SK-N-SH treated with all-trans-retinoic acid at 6 μM for 48 hours (cell line): ENCODE measurements around the gene SP5.

Source experiments
- ATAC-seq: fragments of 200-7000 bp; cut with Tn5 transposase; 3 replicates; pipeline ENCODE4 v1.9.1; 2020; ENCODE audit warnings: mild to moderate bottlenecking, moderate library complexity
- ARNTL ChIP-seq: fragments of 450-650 bp; formaldehyde crosslinking; IDR thresholded peaks from 2 replicates; pipeline ENCODE4 v1.5.0; 2020; ENCODE audit warnings: low read depth, mild to moderate bottlenecking, moderate library complexity, borderline replicate concordance
- BACH2 ChIP-seq: fragments of 250-450 bp; sonication (Bioruptor Pico); IDR thresholded peaks from 2 replicates; pipeline ENCODE4 v1.9.0; 2021; ENCODE audit warnings: mild to moderate bottlenecking, borderline replicate concordance
- CREB5 ChIP-seq: fragments of 250-450 bp; sonication (Bioruptor Pico); IDR thresholded peaks from 2 replicates; pipeline ENCODE4 v1.5.1; 2020; ENCODE audit warnings: low read depth, mild to moderate bottlenecking, moderate library complexity
- CSDC2 ChIP-seq: fragments of 250-450 bp; sonication (Bioruptor Pico); IDR thresholded peaks from 2 replicates; pipeline ENCODE4 v1.5.0; 2020; ENCODE audit warnings: mild to moderate bottlenecking, moderate library complexity
- ESRRG ChIP-seq: fragments of 250-450 bp; sonication (Bioruptor Pico); IDR thresholded peaks from 2 replicates; pipeline ENCODE4 v1.6.1; 2021; ENCODE audit warnings: mild to moderate bottlenecking
- GLIS3 ChIP-seq: fragments of 250-450 bp; sonication (Bioruptor Pico); IDR thresholded peaks from 2 replicates; pipeline ENCODE4 v1.5.0; 2020; ENCODE audit warnings: mild to moderate bottlenecking, moderate library complexity
- ISL1 ChIP-seq: fragments of 250-450 bp; sonication (Bioruptor Pico); IDR thresholded peaks from 2 replicates; pipeline ENCODE4 v2.1.2; 2022; ENCODE audit warnings: mild to moderate bottlenecking, moderate library complexity
- OSR1 ChIP-seq: fragments of 250-450 bp; sonication (Bioruptor Pico); IDR thresholded peaks from 2 replicates; pipeline ENCODE4 v1.8.0; 2022; ENCODE audit warnings: moderate library complexity, mild to moderate bottlenecking, inconsistent platforms
- PPARA ChIP-seq: fragments of 250-450 bp; sonication (Bioruptor Pico); IDR thresholded peaks from 2 replicates; pipeline ENCODE4 v1.5.0; 2020; ENCODE audit warnings: mild to moderate bottlenecking, borderline replicate concordance
- RARB ChIP-seq: fragments of 250-450 bp; sonication (Bioruptor Pico); IDR thresholded peaks from 2 replicates; pipeline ENCODE4 v1.8.0; 2021; ENCODE audit warnings: mild to moderate bottlenecking, moderate library complexity
- SNAI2 ChIP-seq: fragments of 250-450 bp; sonication (Bioruptor Pico); IDR thresholded peaks from 2 replicates; pipeline ENCODE4 v1.5.0; 2020; ENCODE audit warnings: mild to moderate bottlenecking, moderate library complexity
- TCF4 ChIP-seq: fragments of 250-450 bp; sonication (Bioruptor Pico); IDR thresholded peaks from 2 replicates; pipeline ENCODE4 v1.8.0; 2021; ENCODE audit warnings: mild to moderate bottlenecking, moderate library complexity, borderline replicate concordance
- TOX ChIP-seq: fragments of 250-450 bp; sonication (Bioruptor Pico); IDR thresholded peaks from 2 replicates; pipeline ENCODE4 v1.8.0; 2021; ENCODE audit warnings: mild to moderate bottlenecking, moderate library complexity, borderline replicate concordance
- TSHZ2 ChIP-seq: fragments of 250-450 bp; sonication (Bioruptor Pico); IDR thresholded peaks from 2 replicates; pipeline ENCODE4 v1.5.0; 2020; ENCODE audit warnings: mild to moderate bottlenecking, moderate library complexity
- ZC3H10 ChIP-seq: fragments of 250-450 bp; sonication (Bioruptor Pico); IDR thresholded peaks from 2 replicates; pipeline ENCODE4 v1.5.1; 2021; ENCODE audit warnings: mild to moderate bottlenecking, moderate library complexity
- ZFP3 ChIP-seq: fragments of 250-450 bp; sonication (Bioruptor Pico); IDR thresholded peaks from 2 replicates; pipeline ENCODE4 v1.5.0; 2020; ENCODE audit warnings: mild to moderate bottlenecking, moderate library complexity
- ZFP30 ChIP-seq: fragments of 450-650 bp; formaldehyde crosslinking; IDR thresholded peaks from 2 replicates; pipeline ENCODE4 v1.5.0; 2022; ENCODE audit warnings: mild to moderate bottlenecking, moderate library complexity
- ZNF565 ChIP-seq: fragments of 450-650 bp; formaldehyde crosslinking; conservative IDR thresholded peaks from 2 replicates; pipeline ENCODE4 v1.5.0; 2020; ENCODE audit warnings: low read depth, mild to moderate bottlenecking, moderate library complexity
- ZNF70 ChIP-seq: fragments of 450-650 bp; formaldehyde crosslinking; IDR thresholded peaks from 2 replicates; pipeline ENCODE4 v1.5.0; 2020; ENCODE audit warnings: mild to moderate bottlenecking, moderate library complexity
- ZNF8 ChIP-seq: fragments of 450-650 bp; formaldehyde crosslinking; IDR thresholded peaks from 2 replicates; pipeline ENCODE4 v1.5.0; 2020; ENCODE audit warnings: mild to moderate bottlenecking, moderate library complexity
- TF ChIP-seq, protein P1 (sequence below): fragments of 250-450 bp; sonication (Bioruptor Pico); IDR thresholded peaks from 2 replicates; pipeline ENCODE4 v1.8.0; 2021; ENCODE audit warnings: low read depth, mild to moderate bottlenecking, moderate library complexity, borderline replicate concordance
- TF ChIP-seq, protein P2 (sequence below): fragments of 250-450 bp; sonication (Bioruptor Pico); IDR thresholded peaks from 2 replicates; pipeline ENCODE4 v1.8.0; 2020; ENCODE audit warnings: mild to moderate bottlenecking, moderate library complexity, borderline replicate concordance
- TF ChIP-seq, protein P3 (sequence below): fragments of 250-450 bp; sonication (Bioruptor Pico); IDR thresholded peaks from 2 replicates; pipeline ENCODE4 v1.5.1; 2021; ENCODE audit warnings: mild to moderate bottlenecking, moderate library complexity

SP5 gene

GRCh38 chr2:170743530-170744239, 28.5 kb downstream of the SP5 start:
- ATAC-seq: no peak
- TF ChIP-seq, protein P1, sequence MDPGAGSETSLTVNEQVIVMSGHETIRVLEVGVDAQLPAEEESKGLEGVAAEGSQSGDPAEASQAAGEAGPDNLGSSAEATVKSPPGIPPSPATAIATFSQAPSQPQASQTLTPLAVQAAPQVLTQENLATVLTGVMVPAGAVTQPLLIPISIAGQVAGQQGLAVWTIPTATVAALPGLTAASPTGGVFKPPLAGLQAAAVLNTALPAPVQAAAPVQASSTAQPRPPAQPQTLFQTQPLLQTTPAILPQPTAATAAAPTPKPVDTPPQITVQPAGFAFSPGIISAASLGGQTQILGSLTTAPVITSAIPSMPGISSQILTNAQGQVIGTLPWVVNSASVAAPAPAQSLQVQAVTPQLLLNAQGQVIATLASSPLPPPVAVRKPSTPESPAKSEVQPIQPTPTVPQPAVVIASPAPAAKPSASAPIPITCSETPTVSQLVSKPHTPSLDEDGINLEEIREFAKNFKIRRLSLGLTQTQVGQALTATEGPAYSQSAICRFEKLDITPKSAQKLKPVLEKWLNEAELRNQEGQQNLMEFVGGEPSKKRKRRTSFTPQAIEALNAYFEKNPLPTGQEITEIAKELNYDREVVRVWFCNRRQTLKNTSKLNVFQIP (CRISPR knock-in tag): no peak
- TF ChIP-seq ISL1 (no peak), OSR1 (no peak), ZNF565 (CRISPR knock-in tag) (no peak), TSHZ2 (no peak), ZC3H10 (CRISPR knock-in tag) (no peak), BACH2 (no peak), ZNF8 (CRISPR knock-in tag) (no peak), ZNF70 (CRISPR knock-in tag) (no peak), ZFP30 (no peak), ESRRG (CRISPR knock-in tag) (no peak), CSDC2 (CRISPR knock-in tag) (no peak)
- TF ChIP-seq, protein P2, sequence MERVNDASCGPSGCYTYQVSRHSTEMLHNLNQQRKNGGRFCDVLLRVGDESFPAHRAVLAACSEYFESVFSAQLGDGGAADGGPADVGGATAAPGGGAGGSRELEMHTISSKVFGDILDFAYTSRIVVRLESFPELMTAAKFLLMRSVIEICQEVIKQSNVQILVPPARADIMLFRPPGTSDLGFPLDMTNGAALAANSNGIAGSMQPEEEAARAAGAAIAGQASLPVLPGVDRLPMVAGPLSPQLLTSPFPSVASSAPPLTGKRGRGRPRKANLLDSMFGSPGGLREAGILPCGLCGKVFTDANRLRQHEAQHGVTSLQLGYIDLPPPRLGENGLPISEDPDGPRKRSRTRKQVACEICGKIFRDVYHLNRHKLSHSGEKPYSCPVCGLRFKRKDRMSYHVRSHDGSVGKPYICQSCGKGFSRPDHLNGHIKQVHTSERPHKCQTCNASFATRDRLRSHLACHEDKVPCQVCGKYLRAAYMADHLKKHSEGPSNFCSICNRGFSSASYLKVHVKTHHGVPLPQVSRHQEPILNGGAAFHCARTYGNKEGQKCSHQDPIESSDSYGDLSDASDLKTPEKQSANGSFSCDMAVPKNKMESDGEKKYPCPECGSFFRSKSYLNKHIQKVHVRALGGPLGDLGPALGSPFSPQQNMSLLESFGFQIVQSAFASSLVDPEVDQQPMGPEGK (CRISPR knock-in tag): no peak
- TF ChIP-seq, protein P3, sequence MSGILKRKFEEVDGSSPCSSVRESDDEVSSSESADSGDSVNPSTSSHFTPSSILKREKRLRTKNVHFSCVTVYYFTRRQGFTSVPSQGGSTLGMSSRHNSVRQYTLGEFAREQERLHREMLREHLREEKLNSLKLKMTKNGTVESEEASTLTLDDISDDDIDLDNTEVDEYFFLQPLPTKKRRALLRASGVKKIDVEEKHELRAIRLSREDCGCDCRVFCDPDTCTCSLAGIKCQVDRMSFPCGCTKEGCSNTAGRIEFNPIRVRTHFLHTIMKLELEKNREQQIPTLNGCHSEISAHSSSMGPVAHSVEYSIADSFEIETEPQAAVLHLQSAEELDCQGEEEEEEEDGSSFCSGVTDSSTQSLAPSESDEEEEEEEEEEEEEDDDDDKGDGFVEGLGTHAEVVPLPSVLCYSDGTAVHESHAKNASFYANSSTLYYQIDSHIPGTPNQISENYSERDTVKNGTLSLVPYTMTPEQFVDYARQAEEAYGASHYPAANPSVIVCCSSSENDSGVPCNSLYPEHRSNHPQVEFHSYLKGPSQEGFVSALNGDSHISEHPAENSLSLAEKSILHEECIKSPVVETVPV (CRISPR knock-in tag): no peak

- no peak for ATAC-seq
These were observed 29.3 kb downstream of the SP5 start for GRCh38 chr2:170744248-170745002.

DNA sequence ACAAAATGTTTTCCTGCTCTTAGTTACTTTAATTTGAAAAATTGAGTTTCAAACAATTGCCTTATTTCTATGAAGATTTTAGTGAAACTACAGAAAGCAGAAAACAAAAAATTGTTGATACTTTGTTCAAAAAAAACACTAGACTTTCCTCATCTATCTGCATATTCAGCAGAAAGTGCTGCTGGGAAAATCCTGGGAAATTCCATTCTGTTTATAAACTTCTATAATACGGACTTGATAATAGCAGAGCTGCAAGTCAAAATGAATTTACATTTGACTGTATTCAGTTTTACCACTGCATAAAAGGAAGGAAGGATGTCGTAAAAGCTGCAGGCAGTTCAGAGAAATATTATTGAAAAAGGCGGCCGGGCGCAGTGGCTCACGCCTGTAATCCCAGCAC, 30.2 kb downstream of the SP5 start:
- TF ChIP-seq BACH2: no peak
- TF ChIP-seq RARB: no peak
- no peak for TF ChIP-seq TCF4 (CRISPR knock-in tag)
- TF ChIP-seq ISL1: no peak
- TF ChIP-seq CREB5 (CRISPR knock-in tag): no peak
- no peak for TF ChIP-seq GLIS3 (CRISPR knock-in tag)
- no peak for TF ChIP-seq ZNF565 (CRISPR knock-in tag)
- TF ChIP-seq ZNF70 (CRISPR knock-in tag): no peak
- TF ChIP-seq ZC3H10 (CRISPR knock-in tag): no peak
- no peak for TF ChIP-seq OSR1
- TF ChIP-seq CSDC2 (CRISPR knock-in tag): no peak
- TF ChIP-seq, protein P2 (CRISPR knock-in tag): no peak
- no peak for TF ChIP-seq TSHZ2
- no peak for TF ChIP-seq SNAI2
- no peak for TF ChIP-seq ZFP3 (CRISPR knock-in tag)
- TF ChIP-seq, all 23 proteins: peak for 0
- no peak for ATAC-seq

More at GRCh38 chr2:170744248-170745002, 29.3 kb downstream of the SP5 start:
- no peak for TF ChIP-seq ZNF70 (CRISPR knock-in tag)
- no peak for TF ChIP-seq ARNTL (CRISPR knock-in tag)
- TF ChIP-seq BACH2: no peak
- no peak for TF ChIP-seq ZNF565 (CRISPR knock-in tag)
- no peak for TF ChIP-seq PPARA (CRISPR knock-in tag)
- TF ChIP-seq TOX (CRISPR knock-in tag): no peak
- TF ChIP-seq, all 23 proteins: peak for 0
